Measurements from ENCODE around the gene GHR. TPM values are rescaled to one million over a fixed set of nuclear protein-coding genes. Genes with fewer than 3 reads are reported as not detected.

GHR gene
- polyA plus RNA-seq, 1 donor (not counting 4 experiments of a cell fraction or from before 2014, with no cell fraction given), result 1.8 TPM

DNA sequence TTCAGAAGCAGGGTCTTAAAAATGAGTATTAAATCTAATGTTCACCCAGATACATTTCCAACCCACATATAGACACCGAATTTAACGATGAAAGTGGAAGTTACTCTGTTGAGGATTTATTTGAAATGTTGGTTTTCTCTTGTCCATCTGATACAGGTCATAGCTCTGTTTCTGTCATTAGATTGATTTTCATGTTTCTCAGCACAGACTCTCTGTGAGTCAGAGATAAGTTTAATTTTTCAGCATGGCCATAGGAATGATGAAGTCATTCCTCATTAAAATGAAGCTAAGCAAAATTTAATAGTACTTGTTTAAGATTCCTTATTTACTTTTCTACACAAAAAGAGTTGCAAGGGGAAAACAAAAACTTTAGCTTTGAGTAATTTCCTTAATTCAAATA lies 38.8 kb downstream of the GHR start:
- H3K27ac ChIP-seq (ENCODE audit: control insufficient read depth, insufficient read depth, low read length), result no peak overlapping the region
- FAIRE-seq (no peak), DNase-seq (ENCODE audit: low read depth, low spot score) (no peak)
- H3K36me3 ChIP-seq (ENCODE audit: control insufficient read depth in 2 of 2, extremely low read depth in 1 of 2, insufficient read depth in 2 of 2, low read length in 2 of 2), result no peaks in the 10 kb centered on the region
- no peak overlapping the region for H3K4me2 ChIP-seq (ENCODE audit: control insufficient read depth, extremely low read depth, insufficient read depth, low read depth, low read length)
- no peak overlapping the region for H3K9ac ChIP-seq (ENCODE audit: control insufficient read depth, extremely low read depth, insufficient read depth, low read length)
- no peaks in the 10 kb centered on the region for H3K79me2 ChIP-seq (ENCODE audit: control insufficient read depth, insufficient read depth, low read length)
- no peak for TF ChIP-seq EZH2 (IDR thresholded peaks at IDR 0.05; ENCODE audit: low read length)
- TF ChIP-seq, protein P1, sequence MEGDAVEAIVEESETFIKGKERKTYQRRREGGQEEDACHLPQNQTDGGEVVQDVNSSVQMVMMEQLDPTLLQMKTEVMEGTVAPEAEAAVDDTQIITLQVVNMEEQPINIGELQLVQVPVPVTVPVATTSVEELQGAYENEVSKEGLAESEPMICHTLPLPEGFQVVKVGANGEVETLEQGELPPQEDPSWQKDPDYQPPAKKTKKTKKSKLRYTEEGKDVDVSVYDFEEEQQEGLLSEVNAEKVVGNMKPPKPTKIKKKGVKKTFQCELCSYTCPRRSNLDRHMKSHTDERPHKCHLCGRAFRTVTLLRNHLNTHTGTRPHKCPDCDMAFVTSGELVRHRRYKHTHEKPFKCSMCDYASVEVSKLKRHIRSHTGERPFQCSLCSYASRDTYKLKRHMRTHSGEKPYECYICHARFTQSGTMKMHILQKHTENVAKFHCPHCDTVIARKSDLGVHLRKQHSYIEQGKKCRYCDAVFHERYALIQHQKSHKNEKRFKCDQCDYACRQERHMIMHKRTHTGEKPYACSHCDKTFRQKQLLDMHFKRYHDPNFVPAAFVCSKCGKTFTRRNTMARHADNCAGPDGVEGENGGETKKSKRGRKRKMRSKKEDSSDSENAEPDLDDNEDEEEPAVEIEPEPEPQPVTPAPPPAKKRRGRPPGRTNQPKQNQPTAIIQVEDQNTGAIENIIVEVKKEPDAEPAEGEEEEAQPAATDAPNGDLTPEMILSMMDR (optimal IDR thresholded peaks at IDR 0.05 in 1 of 3, IDR thresholded peaks at IDR 0.05 in 1 of 3, conservative IDR thresholded peaks at IDR 0.05 in 1 of 3; ENCODE audit: extremely low read depth in 1 of 3, insufficient read depth in 2 of 3, low read length in 3 of 3), result no peak
- dilution Hi-C loops (cut with MboI; ENCODE audit: extremely low pct_ligation_motif_present, low sequenced_read_pairs), result no loop called here
- no peak overlapping the region for H3K4me3 ChIP-seq (ENCODE audit: control insufficient read depth in 2 of 3, extremely low read depth in 1 of 3, insufficient read depth in 2 of 3, low read depth in 1 of 3, low read length in 3 of 3)
- H2AFZ ChIP-seq (ENCODE audit: control insufficient read depth, low read length), result no peak overlapping the region
- no peaks in the 10 kb centered on the region for H3K4me1 ChIP-seq (ENCODE audit: control insufficient read depth, extremely low read depth, insufficient read depth, low read length)
- no peaks in the 10 kb centered on the region for H3K9me1 ChIP-seq (ENCODE audit: control insufficient read depth, extremely low read depth, insufficient read depth, low read length)
- no peaks in the 10 kb centered on the region for H3K27me3 ChIP-seq (ENCODE audit: control insufficient read depth, extremely low read depth, insufficient read depth, low read length)
- H4K20me1 ChIP-seq (ENCODE audit: control insufficient read depth, extremely low read depth, insufficient read depth, low read length), result no peaks in the 10 kb centered on the region
- H3K9me3 ChIP-seq (ENCODE audit: control insufficient read depth, low read depth, low read length), result no peaks in the 10 kb centered on the region

DNA sequence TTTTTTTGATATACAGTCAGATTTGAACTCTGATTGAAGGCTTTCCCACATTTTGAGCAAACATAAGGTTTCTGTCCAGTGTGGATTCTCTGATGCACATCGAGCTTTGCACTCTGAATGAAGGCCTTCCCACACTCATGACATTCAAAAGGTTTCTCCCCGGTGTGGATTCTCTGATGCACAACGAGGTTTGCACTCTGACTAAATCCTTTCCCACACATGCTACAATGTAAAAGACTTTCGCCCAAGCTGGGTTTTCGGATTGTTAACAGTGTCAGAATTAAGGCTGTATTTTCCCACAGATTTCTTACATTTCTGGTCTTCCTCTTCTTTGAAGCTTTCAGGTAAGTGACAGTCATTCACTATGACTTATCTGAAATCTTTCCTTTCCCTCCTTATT lies 44.3 kb downstream of the GHR start:
- dilution Hi-C loops (cut with MboI; ENCODE audit: extremely low pct_ligation_motif_present, low sequenced_read_pairs), result no loop called here
- no peak overlapping the region for H3K4me3 ChIP-seq (ENCODE audit: control insufficient read depth in 2 of 3, extremely low read depth in 1 of 3, insufficient read depth in 2 of 3, low read depth in 1 of 3, low read length in 3 of 3)
- H3K27me3 ChIP-seq (ENCODE audit: control insufficient read depth, extremely low read depth, insufficient read depth, low read length), result no peaks in the 10 kb centered on the region
- FAIRE-seq (no peak), DNase-seq (ENCODE audit: low read depth, low spot score) (no peak)
- H3K9me3 ChIP-seq (ENCODE audit: control insufficient read depth, low read depth, low read length), result no peaks in the 10 kb centered on the region
- no peaks in the 10 kb centered on the region for H3K36me3 ChIP-seq (ENCODE audit: control insufficient read depth in 2 of 2, extremely low read depth in 1 of 2, insufficient read depth in 2 of 2, low read length in 2 of 2)
- H3K9me1 ChIP-seq (ENCODE audit: control insufficient read depth, extremely low read depth, insufficient read depth, low read length), result no peaks in the 10 kb centered on the region
- H3K27ac ChIP-seq (ENCODE audit: control insufficient read depth, insufficient read depth, low read length), result no peak overlapping the region
- no peaks in the 10 kb centered on the region for H3K79me2 ChIP-seq (ENCODE audit: control insufficient read depth, insufficient read depth, low read length)
- no peak overlapping the region for H3K4me2 ChIP-seq (ENCODE audit: control insufficient read depth, extremely low read depth, insufficient read depth, low read depth, low read length)
- H2AFZ ChIP-seq (ENCODE audit: control insufficient read depth, low read length), result no peak overlapping the region
- H4K20me1 ChIP-seq (ENCODE audit: control insufficient read depth, extremely low read depth, insufficient read depth, low read length), result no peaks in the 10 kb centered on the region
- TF ChIP-seq, protein P1 (optimal IDR thresholded peaks at IDR 0.05 in 1 of 3, IDR thresholded peaks at IDR 0.05 in 1 of 3, conservative IDR thresholded peaks at IDR 0.05 in 1 of 3; ENCODE audit: extremely low read depth in 1 of 3, insufficient read depth in 2 of 3, low read length in 3 of 3), result no peak
- TF ChIP-seq EZH2 (IDR thresholded peaks at IDR 0.05; ENCODE audit: low read length), result no peak
- H3K4me1 ChIP-seq (ENCODE audit: control insufficient read depth, extremely low read depth, insufficient read depth, low read length), result no peaks in the 10 kb centered on the region
- H3K9ac ChIP-seq (ENCODE audit: control insufficient read depth, extremely low read depth, insufficient read depth, low read length), result no peak overlapping the region
